K562 (cell line): ENCODE results near the gene ZNF615. TPM values are rescaled to one million over a fixed set of nuclear protein-coding genes. Genes with fewer than 3 reads are reported as not detected.
A peak's percentile ranks its signal among the peaks of the same experiment; 100 is the strongest.

Experiments used
- ATAC-seq: fragments of 200-7000 bp; cut with Tn5 transposase; 3 replicates; pipeline ENCODE4 v1.9.1; 2020; ENCODE audit warnings: moderate library complexity
- BruUV-seq: library from RNA; stranded (reverse); fragments of 400-500 nt; replicated peaks from 2 replicates; lab custom pipeline; 2021; lab: Mats Ljungman, UMichigan
- CTCF ChIA-PET: fragments of 300-600 bp; formaldehyde crosslinking; extraction: SDS; loops from one replicate; lab custom pipeline; 2021; ENCODE audit warnings: low intra/inter-chr PET ratio; lab: Yijun Ruan, JAX
- POLR2A ChIA-PET: fragments of 300-600, 350-650 bp; sonication (Branson Sonifier 250); formaldehyde crosslinking; extraction: SDS; loops from one replicate; lab custom pipeline; 2021; ENCODE audit warnings: antibody characterized with exemption, inconsistent platforms; lab: Yijun Ruan, JAX
- DNase-seq, 4 experiments: peaks; one replicate each; pipeline versions ENCODE4 v3.0.0 to v3.0.0-alpha.2; 2011 to 2018; ENCODE audit warnings: low spot score in 3 of 4, mixed read lengths in 3 of 4; ENCODE audit errors: extremely low read depth in 1 of 4
- FAIRE-seq: peaks from 2 replicates; lab custom pipeline; 2011; peaks lifted over from hg19 to GRCh38; lab: Jason Lieb, UNC
- H2AFZ ChIP-seq: 2 replicates; pipeline ENCODE4 v1.6.0; 2011; ENCODE audit warnings: low read depth, low read length, control low read depth, inconsistent platforms
- H3K27ac ChIP-seq: fragments of 200-600 bp; 3 replicates; pipeline ENCODE4 v1.8.0; 2011; ENCODE audit warnings: low read depth, mild to moderate bottlenecking, control low read depth, inconsistent platforms, low read length, moderate library complexity, mixed read lengths; ENCODE audit errors: extremely low read depth
- H3K27me3 ChIP-seq, 2 experiments: fragments of 300-600 bp in 1 of 2; 2 replicates in 1 of 2; 3 replicates in 1 of 2; pipeline versions ENCODE4 v1.6.0 to v1.8.0; 2011; ENCODE audit warnings: inconsistent platforms in 2 of 2, low read length in 2 of 2, mild to moderate bottlenecking in 1 of 2, mixed read lengths in 1 of 2, moderate library complexity in 1 of 2; ENCODE audit not compliant: control insufficient read depth in 2 of 2, insufficient read depth in 2 of 2
- H3K36me3 ChIP-seq: fragments of 300-600 bp; 3 replicates; pipeline ENCODE4 v1.8.0; 2011; ENCODE audit warnings: mild to moderate bottlenecking, low read length, inconsistent platforms; ENCODE audit not compliant: control insufficient read depth, insufficient read depth
- H3K4me1 ChIP-seq, 2 experiments: fragments of 200-600 bp in 1 of 2; replicated peaks in 1 of 2; 2 replicates in 1 of 2; 3 replicates in 1 of 2; pipeline versions ENCODE4 v1.5.1 to v1.8.0; 2011; ENCODE audit warnings: inconsistent platforms in 2 of 2, low read length in 2 of 2, mild to moderate bottlenecking in 1 of 2, mixed read lengths in 1 of 2, moderate library complexity in 1 of 2; ENCODE audit not compliant: control insufficient read depth in 2 of 2, insufficient read depth in 2 of 2
- H3K4me2 ChIP-seq: 2 replicates; pipeline ENCODE4 v1.6.1; 2011; ENCODE audit warnings: low read length, control low read depth, inconsistent platforms, mixed read lengths; ENCODE audit not compliant: insufficient read depth
- H3K4me3 ChIP-seq: fragments of 200-600 bp; sonication (generic), shearing (Covaris generic); 2 replicates; pipeline ENCODE4 v1.5.1; 2016; ENCODE audit warnings: control low read depth, inconsistent platforms
- H3K79me2 ChIP-seq: fragments of 200-600 bp; 3 replicates; pipeline ENCODE4 v1.8.0; 2011; ENCODE audit warnings: low read length, inconsistent platforms; ENCODE audit not compliant: control insufficient read depth, insufficient read depth
- H3K9ac ChIP-seq, 2 experiments: 2 replicates each; pipeline versions ENCODE4 v1.6.0 to v1.6.1; 2011; ENCODE audit warnings: low read depth in 2 of 2, low read length in 2 of 2, control low read depth in 1 of 2, inconsistent platforms in 1 of 2, mild to moderate bottlenecking in 1 of 2, mixed read lengths in 1 of 2; ENCODE audit not compliant: insufficient read depth in 1 of 2
- H3K9me1 ChIP-seq: one replicate; pipeline ENCODE4 v1.6.0; 2011; ENCODE audit warnings: inconsistent platforms, mild to moderate bottlenecking, low read length, moderate library complexity; ENCODE audit not compliant: control insufficient read depth, insufficient read depth
- H3K9me3 ChIP-seq: replicated peaks from 2 replicates; pipeline ENCODE4 v1.5.1; 2011; ENCODE audit warnings: low read depth, low read length, inconsistent platforms; ENCODE audit not compliant: control insufficient read depth, insufficient read depth
- H4K20me1 ChIP-seq: replicated peaks from 2 replicates; pipeline ENCODE4 v1.6.1; 2011; ENCODE audit warnings: low read length, inconsistent platforms, mixed read lengths; ENCODE audit not compliant: control insufficient read depth, insufficient read depth
- ARID2 ChIP-seq: fragments of 450-650 bp; IDR thresholded peaks from 2 replicates; pipeline ENCODE4 v1.6.1; 2017; ENCODE audit warnings: antibody characterized with exemption, mild to moderate bottlenecking
- BRF2 ChIP-seq: IDR thresholded peaks from 3 replicates; pipeline ENCODE4 v1.6.1; 2011; ENCODE audit warnings: borderline replicate concordance, mild to moderate bottlenecking; ENCODE audit not compliant: insufficient read length, insufficient read depth
- ELF2 ChIP-seq: fragments of 250-450 bp; sonication (Bioruptor Pico); IDR thresholded peaks from 2 replicates; pipeline ENCODE4 v1.5.0; 2021; ENCODE audit warnings: mild to moderate bottlenecking
- FOXK2 ChIP-seq, 2 experiments: fragments of 450-650 bp; IDR thresholded peaks in 1 of 2; conservative IDR thresholded peaks in 1 of 2; 2 replicates each; pipeline ENCODE4 v1.6.1; 2016; ENCODE audit warnings: low read depth in 2 of 2, mild to moderate bottlenecking in 1 of 2
- IRF2 ChIP-seq: sonication (generic); formaldehyde crosslinking; IDR thresholded peaks from 2 replicates; pipeline ENCODE4 v1.8.1; 2022; ENCODE audit warnings: mild to moderate bottlenecking, missing genetic modification reagents
- JUND ChIP-seq, 2 experiments: IDR thresholded peaks; 2 replicates in 1 of 2; 3 replicates in 1 of 2; pipeline ENCODE4 v1.6.1; 2011; ENCODE audit warnings: borderline replicate concordance in 2 of 2, low read depth in 2 of 2, low read length in 2 of 2, improper control_type of control experiment in 1 of 2, missing biosample characterization in 1 of 2, missing genetic modification characterization in 1 of 2, missing genetic modification reagents in 1 of 2
- MBD2 ChIP-seq: sonication (generic); IDR thresholded peaks from 2 replicates; pipeline ENCODE4 v1.6.1; 2016; ENCODE audit warnings: low read depth, borderline replicate concordance
- MCM5 ChIP-seq: fragments of 450-650 bp; IDR thresholded peaks from 2 replicates; pipeline ENCODE4 v1.6.1; 2016; ENCODE audit warnings: low read depth
- NR3C1 ChIP-seq: sonication (generic); formaldehyde crosslinking; IDR thresholded peaks from 2 replicates; pipeline ENCODE4 v1.8.1; 2022; ENCODE audit warnings: missing genetic modification reagents
- RBM39 ChIP-seq: fragments of 200-400 bp; formaldehyde crosslinking; optimal IDR thresholded peaks from 2 replicates; pipeline ENCODE3; 2018; ENCODE audit warnings: low read depth, low read length
- RFX7 ChIP-seq: fragments of 250-450 bp; sonication (Bioruptor Pico); IDR thresholded peaks from 2 replicates; pipeline ENCODE4 v1.5.1; 2021; ENCODE audit warnings: mild to moderate bottlenecking
- STAT5A ChIP-seq: IDR thresholded peaks from 2 replicates; pipeline ENCODE4 v1.6.1; 2012; ENCODE audit warnings: low read length, inconsistent platforms, borderline replicate concordance
- ZC3H8 ChIP-seq: fragments of 450-650 bp; IDR thresholded peaks from 2 replicates; pipeline ENCODE4 v1.6.1; 2017
- ZNF184 ChIP-seq: sonication (generic); formaldehyde crosslinking; IDR thresholded peaks from 2 replicates; pipeline ENCODE4 v1.5.0; 2020; ENCODE audit warnings: missing genetic modification reagents
- ZNF224 ChIP-seq: sonication (generic); formaldehyde crosslinking; IDR thresholded peaks from 2 replicates; pipeline ENCODE4 v1.8.0; 2022; ENCODE audit warnings: mild to moderate bottlenecking, missing genetic modification reagents
- ZNF717 ChIP-seq: fragments of 250-450 bp; sonication (Bioruptor Pico); IDR thresholded peaks from 2 replicates; pipeline ENCODE4 v1.5.0; 2021
- WGBS: fragments of 100-300 bp; shearing (Covaris generic); methylation state at CpG from one replicate; pipeline ENCODE4 v1.1.6; 2016; ENCODE audit warnings: low coverage, mixed read lengths; ENCODE audit not compliant: insufficient coverage; ENCODE audit errors: missing lambda C conversion rate; 5-methylcytosine and 5-hydroxymethylcytosine counted together
- in situ Hi-C: fragments of 300-500 bp; cut with MboI; formaldehyde crosslinking; loops from 4 replicates; pipeline ENCODE4 v1.15.0; 2018; ENCODE audit warnings: inconsistent platforms, mixed read lengths
- intact Hi-C: fragments of 100-400 bp; cut with micrococcal nuclease; formaldehyde crosslinking; loops from 2 replicates; pipeline ENCODE4 v1.14.2; 2022
- polyA plus RNA-seq, 8 experiments: library from polyadenylated mRNA; depleted of rRNA in 4 of 8; stranded (reverse) in 5 of 8; unstranded in 3 of 8; fragments of >200 nt; fragmentation: Nextera tagmentation in 2 of 8; fragmentation: Illumina TruSeq in 1 of 8; extraction: Ambion mirVana in 2 of 8; extraction: Trizol in 1 of 8; gene quantifications; 2 replicates each; pipeline versions ENCODE4 v1.2.1 to v1.2.3, GENCODE V29; 2011 to 2014; ENCODE audit warnings: inconsistent platforms in 1 of 8, missing spikeins in 1 of 8
- total RNA-seq, 7 experiments: library from RNA; depleted of rRNA in 6 of 7; stranded (reverse); fragments of >200 nt in 6 of 7; fragmentation: Illumina TruSeq in 2 of 7; extraction: Trizol in 2 of 7; gene quantifications; 2 replicates each; pipeline versions ENCODE4 v1.2.1 to v1.2.3, GENCODE V29; 2011 to 2021; ENCODE audit warnings: low replicate concordance in 1 of 7
- TF ChIP-seq, protein P1 (sequence below): fragments of 450-650 bp; IDR thresholded peaks from 2 replicates; pipeline ENCODE4 v1.6.1; 2016; ENCODE audit warnings: low read depth, mild to moderate bottlenecking, moderate library complexity
- TF ChIP-seq, protein P2 (sequence below): fragments of 450-650 bp; IDR thresholded peaks from 2 replicates; pipeline ENCODE4 v1.7.0; 2016; ENCODE audit warnings: borderline replicate concordance

Gene ZNF615
- total and polyA plus RNA-seq, 9 of the 15 experiments (the other 6 are each of a cell fraction or from before 2014, with no cell fraction given), result 1.2 to 4.4 (median 2.7) TPM

DNA sequence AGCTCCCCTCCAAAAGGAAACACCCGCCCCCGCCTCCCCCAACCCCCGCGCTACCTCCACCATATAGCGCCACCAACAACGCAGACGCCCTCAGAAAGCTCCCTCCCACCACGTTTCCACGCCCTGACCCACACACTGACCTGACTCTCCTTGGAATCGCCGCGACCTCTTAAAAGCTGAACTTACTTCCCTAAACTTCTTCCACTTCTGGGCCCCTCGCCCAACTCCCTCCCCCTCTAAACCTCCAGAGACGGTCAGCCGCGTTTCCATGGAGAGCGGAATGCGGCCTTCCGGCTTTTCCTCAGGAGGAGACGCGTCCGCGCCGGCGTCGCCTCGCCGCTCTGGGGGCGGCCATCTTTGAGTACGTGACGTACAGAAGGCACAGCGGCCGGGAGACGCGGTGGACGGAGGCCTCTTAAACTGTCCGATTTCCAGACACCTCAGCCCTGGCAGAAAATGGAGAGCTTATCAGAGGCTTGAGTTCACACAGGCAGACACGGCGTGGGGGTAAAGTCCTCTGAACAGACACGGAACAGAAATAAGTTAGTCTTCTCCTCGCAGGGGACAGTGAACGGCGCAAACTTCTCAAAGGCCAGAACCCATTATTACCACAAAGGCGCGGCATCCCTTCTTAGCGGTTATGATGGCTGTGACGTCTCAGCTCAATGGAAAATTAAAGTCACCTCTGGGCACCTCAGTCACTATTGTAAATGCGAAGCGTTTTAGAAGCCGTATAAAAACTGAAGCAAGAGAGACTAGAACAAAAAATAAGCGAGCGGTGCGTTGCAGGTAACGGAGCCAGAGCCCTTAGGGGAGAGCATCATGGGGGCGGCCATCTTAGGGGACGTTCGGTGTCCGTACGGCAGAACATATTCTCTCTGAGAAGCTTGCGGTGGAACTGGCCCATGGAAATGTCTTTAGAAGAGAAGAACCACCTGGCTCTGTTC, 40.8 kb upstream of the ZNF615 start, which contains the start of gene ZNF432:
TSS of gene ZNF432 (minus strand) at position 284 of the 947 bp plus-strand sequence. CDS start 1,970 bp downstream, outside the sequence.
- peak within 1 kb of the TSS; percentile 55 for H3K4me3 ChIP-seq
- intact Hi-C loops (loop anchor here (1.0 kb wide), 1 partner anchor 21 kb away; the partner anchor contains the start of gene ZNF614), in situ Hi-C loops (no loop called here)
- H3K27me3 ChIP-seq, result no peaks in the 10 kb centered on the region
- peaks cover 2 to 3% of the 10 kb centered on the region in 2 experiments; a peak in 2 of 5 replicates for H3K4me1 ChIP-seq
- DNase-seq (peak; percentile 85 to 96 (median 88)), ATAC-seq (peak; percentile 98), FAIRE-seq (peak; percentile 80)
- peak within 1 kb of the TSS; percentile 93 for H2AFZ ChIP-seq
- peaks cover 2% of the 10 kb centered on the region; the same call in 1 of the 2 replicates for H3K9me3 ChIP-seq
- peak within 1 kb of the TSS; percentile 92 for H3K4me2 ChIP-seq
- H3K9ac ChIP-seq, result peak within 1 kb of the TSS; percentile 75 to 88
- H4K20me1 ChIP-seq, result no peaks in the 10 kb centered on the region
- peaks cover 6% of the 10 kb centered on the region; the same call in 1 of the 3 replicates for H3K79me2 ChIP-seq
- POLR2A ChIA-PET, result interaction anchor here (0.6 to 1.3 kb wide), 3 partner anchors 21 to 46 kb away, joined by 5 to 6 read pairs (median 6); partner anchors contain the start of gene ZNF614
- peaks cover 10% of the 10 kb centered on the region; the same call in 2 of the 3 replicates for H3K36me3 ChIP-seq
- CTCF ChIA-PET, result interaction anchor here (0.5 kb wide), 1 partner anchor 503 kb away, joined by 4 read pairs; no protein-coding TSS in a partner anchor
- TSS peak; percentile 91 for BruUV-seq
- peak within 1 kb of the TSS; percentile 87 for H3K27ac ChIP-seq
- under 1% methylated on average over 56 of the region's 60 CpGs for WGBS
- no peaks in the 10 kb centered on the region for H3K9me1 ChIP-seq
- TF ChIP-seq NR3C1, result no peak
- no peak for TF ChIP-seq RFX7 (CRISPR knock-in tag)
- no peak for TF ChIP-seq ZNF717
- TF ChIP-seq MCM5, result no peak
- TF ChIP-seq, protein P1, sequence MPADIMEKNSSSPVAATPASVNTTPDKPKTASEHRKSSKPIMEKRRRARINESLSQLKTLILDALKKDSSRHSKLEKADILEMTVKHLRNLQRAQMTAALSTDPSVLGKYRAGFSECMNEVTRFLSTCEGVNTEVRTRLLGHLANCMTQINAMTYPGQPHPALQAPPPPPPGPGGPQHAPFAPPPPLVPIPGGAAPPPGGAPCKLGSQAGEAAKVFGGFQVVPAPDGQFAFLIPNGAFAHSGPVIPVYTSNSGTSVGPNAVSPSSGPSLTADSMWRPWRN, result no peak
- 0 out of 4 replicates have a peak, but pooled peaks of 1 of the 2 experiments have one; percentile 20 for TF ChIP-seq FOXK2 (conservative IDR thresholded peaks at IDR 0.05 in 1 of 2, IDR thresholded peaks at IDR 0.05 in 1 of 2; ENCODE audit: low read depth in 2 of 2)
- TF ChIP-seq STAT5A, result no peak
- no peak for TF ChIP-seq RBM39
- no peak for TF ChIP-seq ELF2 (CRISPR knock-in tag)
- no peak for TF ChIP-seq ZNF224
- TF ChIP-seq, protein P2, sequence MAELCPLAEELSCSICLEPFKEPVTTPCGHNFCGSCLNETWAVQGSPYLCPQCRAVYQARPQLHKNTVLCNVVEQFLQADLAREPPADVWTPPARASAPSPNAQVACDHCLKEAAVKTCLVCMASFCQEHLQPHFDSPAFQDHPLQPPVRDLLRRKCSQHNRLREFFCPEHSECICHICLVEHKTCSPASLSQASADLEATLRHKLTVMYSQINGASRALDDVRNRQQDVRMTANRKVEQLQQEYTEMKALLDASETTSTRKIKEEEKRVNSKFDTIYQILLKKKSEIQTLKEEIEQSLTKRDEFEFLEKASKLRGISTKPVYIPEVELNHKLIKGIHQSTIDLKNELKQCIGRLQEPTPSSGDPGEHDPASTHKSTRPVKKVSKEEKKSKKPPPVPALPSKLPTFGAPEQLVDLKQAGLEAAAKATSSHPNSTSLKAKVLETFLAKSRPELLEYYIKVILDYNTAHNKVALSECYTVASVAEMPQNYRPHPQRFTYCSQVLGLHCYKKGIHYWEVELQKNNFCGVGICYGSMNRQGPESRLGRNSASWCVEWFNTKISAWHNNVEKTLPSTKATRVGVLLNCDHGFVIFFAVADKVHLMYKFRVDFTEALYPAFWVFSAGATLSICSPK, result no peak
- TF ChIP-seq JUND (IDR thresholded peaks at IDR 0.05; ENCODE audit: borderline replicate concordance, low read depth, low read length), result no peak
- TF ChIP-seq JUND (tag; IDR thresholded peaks at IDR 0.05; ENCODE audit: borderline replicate concordance, low read depth, low read length), result peak; percentile 12; the same call in 2 of the 3 replicates
- no peak for TF ChIP-seq ZC3H8
- no peak for TF ChIP-seq ZNF184 (CRISPR knock-in tag)
- no peak for TF ChIP-seq BRF2
- 0 out of 2 replicates have a peak, but pooled peaks have one; percentile 48 for TF ChIP-seq MBD2
- no peak for TF ChIP-seq IRF2 (CRISPR knock-in tag)
- TF ChIP-seq ARID2, result no peak
